ENCODE measurements around the gene CR1. TPM values are rescaled to one million over a fixed set of nuclear protein-coding genes. Genes with fewer than 3 reads are reported as not detected.

The CR1 gene
- total and polyA plus RNA-seq, 2 donors (not counting 3 experiments of a cell fraction or from before 2014, with no cell fraction given): not detected

- H3K4me1 ChIP-seq (ENCODE audit: control insufficient read depth, extremely low read depth, insufficient read depth, low read length): no peaks in the 10 kb centered on the region
- dilution Hi-C loops (cut with MboI; ENCODE audit: extremely low pct_ligation_motif_present, low sequenced_read_pairs): no loop called here
- ChIA-PET POLR2A (no interaction called here), CTCF (no interaction called here)
- DNase-seq (ENCODE audit: low read depth, low spot score): no peak
- H4K20me1 ChIP-seq (replicated peaks; ENCODE audit: control insufficient read depth, extremely low read depth, insufficient read depth, low read length): no peaks in the 10 kb centered on the region
- no peak for TF ChIP-seq JUN (IDR thresholded peaks at IDR 0.05; ENCODE audit: borderline replicate concordance, insufficient read depth, insufficient read length, low read depth)
- TF ChIP-seq POLR2A (IDR thresholded peaks at IDR 0.05; ENCODE audit: low read depth, low read length): no peak
- TF ChIP-seq GATA2 (IDR thresholded peaks at IDR 0.05; ENCODE audit: insufficient read depth, insufficient read length, low read depth, low read length): no peak
- TF ChIP-seq MYC (IDR thresholded peaks at IDR 0.05; ENCODE audit: low read depth, low read length): no peak
- no peak for TF ChIP-seq EZH2 (IDR thresholded peaks at IDR 0.05; ENCODE audit: borderline replicate concordance, low read depth, low read length, severe bottlenecking)
- no peak for TF ChIP-seq FOS (IDR thresholded peaks at IDR 0.05; ENCODE audit: borderline replicate concordance, insufficient read depth, low read length)
- no peak for TF ChIP-seq CTCF (IDR thresholded peaks at IDR 0.05; ENCODE audit: extremely low read depth in 1 of 2, insufficient read depth in 1 of 2, low read depth in 1 of 2, low read length in 2 of 2)
- no peak for TF ChIP-seq POLR2AphosphoS5 (IDR thresholded peaks at IDR 0.05; ENCODE audit: insufficient read depth, low read depth, low read length)
- TF ChIP-seq MAX (IDR thresholded peaks at IDR 0.05; ENCODE audit: insufficient read depth, insufficient read length): no peak
- H3K9me1 ChIP-seq (replicated peaks; ENCODE audit: control insufficient read depth, extremely low read depth, insufficient read depth, low read length): no peaks in the 10 kb centered on the region
- H3K4me2 ChIP-seq (ENCODE audit: insufficient read depth, low read length): no peak overlapping the region
- H3K36me3 ChIP-seq (ENCODE audit: control insufficient read depth in 2 of 2, extremely low read depth in 1 of 2, insufficient read depth in 2 of 2, low read length in 2 of 2): no peaks in the 10 kb centered on the region
- no peak for FAIRE-seq
- no peak overlapping the region for H3K4me3 ChIP-seq (replicated peaks in 1 of 3; ENCODE audit: insufficient read depth in 1 of 3, low read depth in 1 of 3, low read length in 3 of 3)
- no peak overlapping the region for H3K9ac ChIP-seq (replicated peaks; ENCODE audit: extremely low read depth, insufficient read depth, low read length)
- no peak overlapping the region for H3K27ac ChIP-seq (ENCODE audit: insufficient read depth, low read depth, low read length)
- no TSS peak for BruUV-seq (replicated peaks)
- no peaks in the 10 kb centered on the region for H3K79me2 ChIP-seq (ENCODE audit: control insufficient read depth, insufficient read depth, low read length)
- no peak overlapping the region for H2AFZ ChIP-seq (ENCODE audit: low read depth, low read length)
- peaks cover 18 to 22% of the 10 kb centered on the region in 2 experiments for H3K27me3 ChIP-seq (ENCODE audit: control insufficient read depth in 2 of 2, insufficient read depth in 2 of 2, low read length in 2 of 2)
- intact Hi-C loops (cut with micrococcal nuclease): no loop called here
- no peaks in the 10 kb centered on the region for H3K9me3 ChIP-seq (replicated peaks; ENCODE audit: control insufficient read depth, insufficient read depth, low read length)
Measured at GRCh38 chr1:207504438-207504837, 8.5 kb downstream of the CR1 start.
